MM.1S (cell line): ENCODE results near the gene ARHGAP32.

Experiments used
- DNase-seq: peaks from one replicate; pipeline ENCODE4 v3.0.0-alpha.2; 2015
- H2AFZ ChIP-seq: fragments of 300-600 bp; sonication (generic); 2 replicates; pipeline ENCODE4 v1.6.0; 2016; ENCODE audit warnings: antibody characterized with exemption, low read length
- H3F3A ChIP-seq: fragments of 300-600 bp; sonication (generic); 2 replicates; pipeline ENCODE4 v1.6.1; 2016; ENCODE audit warnings: mild to moderate bottlenecking, antibody characterized with exemption, low read length, moderate library complexity, mixed read lengths; ENCODE audit not compliant: insufficient read depth
- H3K27ac ChIP-seq: fragments of 300-600 bp; sonication (generic); 2 replicates; pipeline ENCODE4 v1.5.1; 2016; ENCODE audit warnings: mild to moderate bottlenecking, low read length
- H3K27me3 ChIP-seq: fragments of 300-600 bp; sonication (generic); replicated peaks from 2 replicates; pipeline ENCODE4 v1.6.0; 2016; ENCODE audit warnings: low read length; ENCODE audit not compliant: insufficient read depth
- H3K36me3 ChIP-seq: fragments of 300-600 bp; sonication (generic); replicated peaks from 2 replicates; pipeline ENCODE4 v1.6.1; 2016; ENCODE audit warnings: mild to moderate bottlenecking, low read length, mixed read lengths; ENCODE audit not compliant: insufficient read depth
- H3K4me1 ChIP-seq: fragments of 300-600 bp; sonication (generic); 2 replicates; pipeline ENCODE4 v1.6.1; 2016; ENCODE audit warnings: low read length, mixed read lengths
- H3K4me2 ChIP-seq: fragments of 300-600 bp; sonication (generic); 2 replicates; pipeline ENCODE4 v1.6.0; 2016; ENCODE audit warnings: low read depth, low read length
- H3K4me3 ChIP-seq: fragments of 300-600 bp; sonication (generic); 2 replicates; pipeline ENCODE4 v1.5.1; 2016; ENCODE audit warnings: low read length, mixed read lengths
- H3K79me2 ChIP-seq: fragments of 300-600 bp; sonication (generic); 2 replicates; pipeline ENCODE4 v1.6.1; 2016; ENCODE audit warnings: mixed run types, low read length, mixed read lengths
- H3K9ac ChIP-seq: fragments of 300-600 bp; sonication (generic); 2 replicates; pipeline ENCODE4 v1.6.1; 2016; ENCODE audit warnings: low read length, mixed read lengths
- H3K9me2 ChIP-seq: fragments of 300-600 bp; sonication (generic); replicated peaks from 2 replicates; pipeline ENCODE4 v1.6.1; 2016; ENCODE audit warnings: mild to moderate bottlenecking, low read length, mixed read lengths; ENCODE audit not compliant: insufficient read depth
- H3K9me3 ChIP-seq: fragments of 300-600 bp; sonication (generic); replicated peaks from 2 replicates; pipeline ENCODE4 v1.6.1; 2016; ENCODE audit warnings: mild to moderate bottlenecking, low read length, mixed read lengths; ENCODE audit not compliant: insufficient read depth
- H4K20me1 ChIP-seq: fragments of 300-600 bp; sonication (generic); 2 replicates; pipeline ENCODE4 v1.6.1; 2016; ENCODE audit warnings: mild to moderate bottlenecking, low read length, moderate library complexity, mixed read lengths; ENCODE audit not compliant: insufficient read depth
- EZH2 ChIP-seq: fragments of 300-600 bp; sonication (generic); optimal IDR thresholded peaks from 2 replicates; pipeline ENCODE3; 2017; ENCODE audit warnings: low read depth, mild to moderate bottlenecking, antibody characterized with exemption, low read length, mixed read lengths
- EZH2phosphoT487 ChIP-seq: fragments of 300-600 bp; sonication (generic); IDR thresholded peaks from 2 replicates; pipeline ENCODE4 v1.6.1; 2018; ENCODE audit warnings: antibody characterized with exemption, low read length
- TF ChIP-seq, protein P1 (sequence below): fragments of 300-600 bp; sonication (generic); IDR thresholded peaks from 2 replicates; pipeline ENCODE4 v1.5.1; 2016; ENCODE audit warnings: antibody characterized with exemption, low read length, mixed read lengths

Gene ARHGAP32

DNA sequence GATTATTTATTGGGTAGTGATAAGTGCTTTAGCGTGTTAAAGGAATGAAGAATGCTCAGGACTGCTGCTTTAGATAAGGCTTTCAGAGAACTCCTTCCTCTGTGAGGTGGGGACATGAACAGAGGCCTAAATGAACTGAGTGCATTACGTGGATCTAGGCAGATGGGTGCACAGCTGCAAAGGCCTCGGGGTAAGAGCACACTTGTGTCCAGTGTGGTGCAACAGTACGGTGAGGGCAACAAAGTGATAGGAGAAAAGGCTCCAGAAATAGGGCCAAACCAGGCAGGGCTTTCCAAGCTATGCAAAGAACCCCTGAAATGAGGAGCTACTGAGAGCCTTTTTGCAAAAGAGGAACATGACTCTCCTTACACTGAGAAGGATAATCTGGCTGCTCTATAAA lies 45.3 kb upstream of the ARHGAP32 start:
- no peak for DNase-seq
- no peak overlapping the region for H3K4me3 ChIP-seq
- no peak overlapping the region for H3K4me2 ChIP-seq
- H3K9me2 ChIP-seq, result no peaks in the 10 kb centered on the region
- no peak overlapping the region for H2AFZ ChIP-seq
- no peak overlapping the region for H3K9ac ChIP-seq
- H3F3A ChIP-seq, result no peaks in the 10 kb centered on the region
- H4K20me1 ChIP-seq, result no peaks in the 10 kb centered on the region
- H3K4me1 ChIP-seq, result no peaks in the 10 kb centered on the region
- TF ChIP-seq, protein P1, sequence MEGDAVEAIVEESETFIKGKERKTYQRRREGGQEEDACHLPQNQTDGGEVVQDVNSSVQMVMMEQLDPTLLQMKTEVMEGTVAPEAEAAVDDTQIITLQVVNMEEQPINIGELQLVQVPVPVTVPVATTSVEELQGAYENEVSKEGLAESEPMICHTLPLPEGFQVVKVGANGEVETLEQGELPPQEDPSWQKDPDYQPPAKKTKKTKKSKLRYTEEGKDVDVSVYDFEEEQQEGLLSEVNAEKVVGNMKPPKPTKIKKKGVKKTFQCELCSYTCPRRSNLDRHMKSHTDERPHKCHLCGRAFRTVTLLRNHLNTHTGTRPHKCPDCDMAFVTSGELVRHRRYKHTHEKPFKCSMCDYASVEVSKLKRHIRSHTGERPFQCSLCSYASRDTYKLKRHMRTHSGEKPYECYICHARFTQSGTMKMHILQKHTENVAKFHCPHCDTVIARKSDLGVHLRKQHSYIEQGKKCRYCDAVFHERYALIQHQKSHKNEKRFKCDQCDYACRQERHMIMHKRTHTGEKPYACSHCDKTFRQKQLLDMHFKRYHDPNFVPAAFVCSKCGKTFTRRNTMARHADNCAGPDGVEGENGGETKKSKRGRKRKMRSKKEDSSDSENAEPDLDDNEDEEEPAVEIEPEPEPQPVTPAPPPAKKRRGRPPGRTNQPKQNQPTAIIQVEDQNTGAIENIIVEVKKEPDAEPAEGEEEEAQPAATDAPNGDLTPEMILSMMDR, result no peak
- TF ChIP-seq EZH2 (no peak), EZH2phosphoT487 (no peak)
- H3K9me3 ChIP-seq, result no peaks in the 10 kb centered on the region
- H3K27me3 ChIP-seq, result no peaks in the 10 kb centered on the region
- no peaks in the 10 kb centered on the region for H3K79me2 ChIP-seq
- no peak overlapping the region for H3K27ac ChIP-seq
- no peaks in the 10 kb centered on the region for H3K36me3 ChIP-seq

DNA sequence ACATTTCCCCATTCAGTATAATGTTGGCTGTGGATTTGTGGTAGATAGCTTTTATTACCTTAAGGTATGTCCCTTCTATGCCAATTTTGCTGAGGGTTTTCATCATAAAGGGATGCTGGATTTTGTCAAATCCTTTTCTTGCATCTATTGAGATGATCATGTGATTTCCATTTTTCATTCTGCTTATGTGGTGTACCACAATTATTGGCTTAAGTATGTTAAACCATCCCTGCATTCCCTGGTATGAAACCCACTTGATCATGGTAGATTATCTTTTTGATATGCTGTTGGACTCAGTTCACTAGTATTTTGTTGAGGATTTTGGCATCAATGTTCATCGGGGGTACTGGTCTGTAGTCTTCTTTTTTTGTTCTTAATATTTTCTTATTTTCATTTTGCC lies 44.7 kb upstream of the ARHGAP32 start:
- H3K4me2 ChIP-seq, result no peak overlapping the region
- no peaks in the 10 kb centered on the region for H3K79me2 ChIP-seq
- no peaks in the 10 kb centered on the region for H3K9me2 ChIP-seq
- no peak overlapping the region for H2AFZ ChIP-seq
- no peaks in the 10 kb centered on the region for H3K4me1 ChIP-seq
- no peak for DNase-seq
- H3K9me3 ChIP-seq, result no peaks in the 10 kb centered on the region
- TF ChIP-seq EZH2, result no peak
- H3K27me3 ChIP-seq, result no peaks in the 10 kb centered on the region
- H3K36me3 ChIP-seq, result no peaks in the 10 kb centered on the region
- no peak overlapping the region for H3K27ac ChIP-seq
- H3K4me3 ChIP-seq, result no peak overlapping the region
- H3F3A ChIP-seq, result no peaks in the 10 kb centered on the region
- H3K9ac ChIP-seq, result no peak overlapping the region
- H4K20me1 ChIP-seq, result no peaks in the 10 kb centered on the region

DNA sequence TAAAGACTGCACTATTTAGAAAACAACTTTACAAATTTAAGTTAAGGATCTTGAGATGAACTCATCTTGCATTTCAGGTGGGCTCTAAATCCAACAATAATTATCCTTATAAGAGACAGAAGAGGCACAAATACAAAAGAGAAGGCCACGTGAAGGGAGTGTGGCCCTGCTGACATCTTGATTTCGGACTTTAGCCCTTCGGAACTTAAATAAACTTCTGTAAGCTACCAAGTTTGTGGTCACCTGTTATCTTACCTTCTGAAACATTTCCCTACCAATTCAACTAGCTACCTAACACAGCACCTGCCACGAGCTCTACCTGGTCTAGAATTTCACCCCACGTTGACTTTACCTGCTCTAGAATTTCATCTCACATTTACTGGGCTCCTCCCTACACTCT lies 42.9 kb upstream of the ARHGAP32 start:
- H3K27me3 ChIP-seq, result no peaks in the 10 kb centered on the region
- no peak overlapping the region for H2AFZ ChIP-seq
- no peak overlapping the region for H3K4me2 ChIP-seq
- H3K4me1 ChIP-seq, result no peaks in the 10 kb centered on the region
- no peaks in the 10 kb centered on the region for H3K9me3 ChIP-seq
- H3K36me3 ChIP-seq, result no peaks in the 10 kb centered on the region
- H3F3A ChIP-seq, result no peaks in the 10 kb centered on the region
- H3K9me2 ChIP-seq, result no peaks in the 10 kb centered on the region
- no peaks in the 10 kb centered on the region for H3K79me2 ChIP-seq
- TF ChIP-seq EZH2, result no peak
- H4K20me1 ChIP-seq, result no peaks in the 10 kb centered on the region
- no peak for DNase-seq
- H3K4me3 ChIP-seq, result no peak overlapping the region
- no peak overlapping the region for H3K27ac ChIP-seq
- H3K9ac ChIP-seq, result no peak overlapping the region

DNA sequence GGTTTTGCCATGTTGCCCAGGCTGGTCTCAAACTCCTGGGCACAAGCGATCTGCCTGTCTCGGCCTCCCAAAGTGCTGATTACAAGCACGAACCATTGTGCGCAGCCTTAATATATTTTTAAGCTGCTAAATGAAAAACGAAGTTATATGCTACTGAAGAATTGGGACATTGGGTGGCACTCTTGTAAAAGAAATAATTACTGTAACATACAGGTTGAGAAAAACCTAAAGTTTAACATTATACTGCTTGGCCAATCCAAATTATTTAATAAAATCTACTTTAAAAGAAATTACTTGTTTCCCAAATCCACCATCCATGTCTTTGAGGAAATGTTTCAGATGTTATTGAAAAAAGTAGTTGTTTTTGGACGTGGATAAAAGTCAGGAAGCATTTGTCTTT lies 37.9 kb upstream of the ARHGAP32 start:
- Histone ChIP-seq H3K79me2 (no peaks in the 10 kb centered on the region), H3K4me3 (no peak overlapping the region), H3K36me3 (no peaks in the 10 kb centered on the region), H3K9me2 (no peaks in the 10 kb centered on the region), H3K4me1 (no peaks in the 10 kb centered on the region), H3K4me2 (no peak overlapping the region), H3K9me3 (0 out of 2 replicates have a peak, but pooled peaks cover 4% of the 10 kb centered on the region), H3K27ac (no peak overlapping the region), H4K20me1 (no peaks in the 10 kb centered on the region), H3K9ac (no peak overlapping the region), H3K27me3 (no peaks in the 10 kb centered on the region), H2AFZ (no peak overlapping the region), H3F3A (no peaks in the 10 kb centered on the region)
- DNase-seq, result no peak
- TF ChIP-seq, protein P1, result 0 out of 2 replicates have a peak, but pooled peaks have one; percentile 5
- TF ChIP-seq EZH2 (no peak), EZH2phosphoT487 (no peak)
